ENCODE measurements around the gene C1QTNF9. TPM values are rescaled to one million over a fixed set of nuclear protein-coding genes. Genes with fewer than 3 reads are reported as not detected.

Gene C1QTNF9
- total RNA-seq, 1 donor from 2014 or later, result not detected

DNA sequence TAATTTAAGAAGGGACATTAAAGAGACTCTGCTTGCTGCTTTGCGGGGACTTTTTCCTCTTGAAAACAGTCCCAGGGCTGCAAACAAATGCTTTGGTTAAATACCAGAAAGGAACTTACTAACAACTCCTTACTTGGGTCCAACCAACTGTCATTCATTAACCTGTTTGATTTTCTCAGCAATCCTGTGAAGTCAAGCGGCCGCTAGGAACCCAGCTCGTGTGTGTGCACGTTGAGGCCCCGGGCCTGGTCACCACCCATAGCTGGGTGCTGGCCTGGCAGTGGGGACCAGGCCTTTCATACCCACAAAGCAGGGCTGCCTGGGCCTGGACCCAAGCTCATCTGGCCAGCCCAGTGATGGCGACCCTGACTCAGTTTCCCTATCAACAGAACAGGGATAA, 50.7 kb downstream of the C1QTNF9 start:
- H3K27me3 Mint-ChIP-seq (ENCODE audit: insufficient read depth, low read depth), result peaks cover 2% of the 10 kb centered on the region
- Histone ChIP-seq H2AFZ (replicated peaks) (no peak overlapping the region), H3K9ac (no peak overlapping the region), H3K4me3 (no peak overlapping the region), H3K36me3 (no peaks in the 10 kb centered on the region), H3K79me2 (ENCODE audit: low read depth) (no peaks in the 10 kb centered on the region), H3K27me3 (no peaks in the 10 kb centered on the region), H3K4me1 (no peaks in the 10 kb centered on the region), H3K27ac (no peak overlapping the region), H3F3A (ENCODE audit: low read depth) (peaks cover 5% of the 10 kb centered on the region), H3K4me2 (no peak overlapping the region), H3K9me3 (ENCODE audit: low read depth) (no peaks in the 10 kb centered on the region), H4K20me1 (ENCODE audit: low read depth) (no peaks in the 10 kb centered on the region)
- no peak for TF ChIP-seq EZH2 (IDR thresholded peaks at IDR 0.05)
- TF ChIP-seq, protein P1, sequence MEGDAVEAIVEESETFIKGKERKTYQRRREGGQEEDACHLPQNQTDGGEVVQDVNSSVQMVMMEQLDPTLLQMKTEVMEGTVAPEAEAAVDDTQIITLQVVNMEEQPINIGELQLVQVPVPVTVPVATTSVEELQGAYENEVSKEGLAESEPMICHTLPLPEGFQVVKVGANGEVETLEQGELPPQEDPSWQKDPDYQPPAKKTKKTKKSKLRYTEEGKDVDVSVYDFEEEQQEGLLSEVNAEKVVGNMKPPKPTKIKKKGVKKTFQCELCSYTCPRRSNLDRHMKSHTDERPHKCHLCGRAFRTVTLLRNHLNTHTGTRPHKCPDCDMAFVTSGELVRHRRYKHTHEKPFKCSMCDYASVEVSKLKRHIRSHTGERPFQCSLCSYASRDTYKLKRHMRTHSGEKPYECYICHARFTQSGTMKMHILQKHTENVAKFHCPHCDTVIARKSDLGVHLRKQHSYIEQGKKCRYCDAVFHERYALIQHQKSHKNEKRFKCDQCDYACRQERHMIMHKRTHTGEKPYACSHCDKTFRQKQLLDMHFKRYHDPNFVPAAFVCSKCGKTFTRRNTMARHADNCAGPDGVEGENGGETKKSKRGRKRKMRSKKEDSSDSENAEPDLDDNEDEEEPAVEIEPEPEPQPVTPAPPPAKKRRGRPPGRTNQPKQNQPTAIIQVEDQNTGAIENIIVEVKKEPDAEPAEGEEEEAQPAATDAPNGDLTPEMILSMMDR (IDR thresholded peaks at IDR 0.05), result no peak
- no peak for TF ChIP-seq EZH2phosphoT487 (IDR thresholded peaks at IDR 0.05)
- no peak overlapping the region for H3K4me3 Mint-ChIP-seq
- H3K27ac Mint-ChIP-seq, result no peak overlapping the region
- peaks cover 3% of the 10 kb centered on the region for H3K4me1 Mint-ChIP-seq
- no peaks in the 10 kb centered on the region for H3K36me3 Mint-ChIP-seq
- DNase-seq (ENCODE audit: low spot score), result no peak
- H3K9me3 Mint-ChIP-seq, result no peaks in the 10 kb centered on the region

DNA sequence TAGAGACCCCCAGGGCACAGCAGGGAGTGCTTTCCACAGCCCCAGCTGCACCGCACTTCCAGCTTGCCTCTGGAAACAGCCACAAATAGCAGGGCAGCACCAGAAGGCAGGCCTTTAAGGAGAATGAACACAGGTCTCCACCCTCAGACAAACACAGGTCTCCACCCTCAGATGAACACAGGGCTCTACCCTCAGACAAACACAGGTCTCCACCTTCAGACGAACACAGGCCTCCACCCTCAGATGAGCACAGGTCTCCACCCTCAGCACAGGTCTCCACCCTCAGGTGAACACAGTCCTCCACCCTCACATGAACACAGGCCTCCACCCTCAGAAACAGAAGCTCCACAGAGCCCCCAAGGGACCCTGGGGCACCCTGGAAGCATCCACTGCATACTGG, 51.7 kb downstream of the C1QTNF9 start:
- Mint-ChIP-seq H3K27ac (no peak overlapping the region), H3K36me3 (no peaks in the 10 kb centered on the region), H3K9me3 (no peaks in the 10 kb centered on the region), H3K4me1 (peaks cover 3% of the 10 kb centered on the region), H3K4me3 (no peak overlapping the region), H3K27me3 (ENCODE audit: insufficient read depth, low read depth) (peaks cover 2% of the 10 kb centered on the region)
- no peaks in the 10 kb centered on the region for H3K9me3 ChIP-seq (ENCODE audit: low read depth)
- no peaks in the 10 kb centered on the region for H3K36me3 ChIP-seq
- no peaks in the 10 kb centered on the region for H3K4me1 ChIP-seq
- no peak overlapping the region for H2AFZ ChIP-seq (replicated peaks)
- H3K27ac ChIP-seq, result no peak overlapping the region
- H4K20me1 ChIP-seq (ENCODE audit: low read depth), result no peaks in the 10 kb centered on the region
- H3K4me3 ChIP-seq, result no peak overlapping the region
- H3K27me3 ChIP-seq, result no peaks in the 10 kb centered on the region
- no peak overlapping the region for H3K4me2 ChIP-seq
- TF ChIP-seq, protein P1 (IDR thresholded peaks at IDR 0.05), result no peak
- no peak for TF ChIP-seq EZH2phosphoT487 (IDR thresholded peaks at IDR 0.05)
- TF ChIP-seq EZH2 (IDR thresholded peaks at IDR 0.05), result no peak
- no peak for DNase-seq (ENCODE audit: low spot score)
- no peak overlapping the region for H3K9ac ChIP-seq
- no peaks in the 10 kb centered on the region for H3K79me2 ChIP-seq (ENCODE audit: low read depth)
- H3F3A ChIP-seq (ENCODE audit: low read depth), result peaks cover 4% of the 10 kb centered on the region

- Histone ChIP-seq H4K20me1 (ENCODE audit: low read depth) (no peaks in the 10 kb centered on the region), H3F3A (ENCODE audit: low read depth) (no peaks in the 10 kb centered on the region), H3K27ac (no peak overlapping the region), H3K9ac (no peak overlapping the region), H3K79me2 (ENCODE audit: low read depth) (no peaks in the 10 kb centered on the region), H3K27me3 (no peaks in the 10 kb centered on the region), H3K36me3 (no peaks in the 10 kb centered on the region), H3K4me3 (no peak overlapping the region), H3K4me1 (no peaks in the 10 kb centered on the region), H2AFZ (replicated peaks) (no peak overlapping the region), H3K4me2 (no peak overlapping the region), H3K9me3 (ENCODE audit: low read depth) (no peaks in the 10 kb centered on the region)
- Mint-ChIP-seq H3K27ac (no peak overlapping the region), H3K4me3 (no peak overlapping the region), H3K4me1 (peaks cover 3% of the 10 kb centered on the region), H3K36me3 (no peaks in the 10 kb centered on the region), H3K27me3 (ENCODE audit: insufficient read depth, low read depth) (peaks cover 5% of the 10 kb centered on the region), H3K9me3 (peaks cover 2% of the 10 kb centered on the region)
- TF ChIP-seq, protein P1 (IDR thresholded peaks at IDR 0.05), result no peak
- TF ChIP-seq EZH2 (IDR thresholded peaks at IDR 0.05) (no peak), EZH2phosphoT487 (IDR thresholded peaks at IDR 0.05) (no peak)
- no peak for DNase-seq (ENCODE audit: low spot score)
These were observed 52.5 kb downstream of the C1QTNF9 start for GRCh38 chr13:24361852-24362366.
